ENCODE data around the gene SPTBN4. TPM values are rescaled to one million over a fixed set of nuclear protein-coding genes. Genes with fewer than 3 reads are reported as not detected.
"Not testable (repeated sequence)": the region's sequence is repeated elsewhere in the genome, so short reads cannot be mapped to it uniquely, and the experiment has no call there.

SPTBN4 gene
- total and polyA plus RNA-seq, 10 donors = 0.30 to 2.3 (median 0.66) TPM

- Histone ChIP-seq H3K9me3 (no peaks in the 10 kb centered on the region), H3K36me3 (peaks cover 0 to 72% (median 32%) of the 10 kb centered on the region in 6 donors), H3K27me3 (replicated peaks in 1 of 7) (no peaks in the 10 kb centered on the region), H3K4me3 (no peak overlapping the region), H3K4me1 (peaks cover 0 to under 1% (median 0%) of the 10 kb centered on the region in 6 donors), H3K27ac (no peak overlapping the region)
- TF ChIP-seq POLR2AphosphoS5 (IDR thresholded peaks at IDR 0.05) (no peak), CTCF (IDR thresholded peaks at IDR 0.05 in 8 of 11, conservative IDR thresholded peaks at IDR 0.05 in 3 of 11) (no peak), POLR2A (IDR thresholded peaks at IDR 0.05) (no peak)
- intact Hi-C loops (cut with DNase I; ENCODE audit: low total_unique reads) = no loop called here
- 70 to 94% (median 79%) methylated on average over 2 of the region's 2 CpGs for WGBS, 5 donors
- no peak for DNase-seq
Observed at GRCh38 chr19:40621283-40621682, 154.5 kb downstream of the SPTBN4 start.

GRCh38 chr19:40621966-40622772 is 155.4 kb downstream of the SPTBN4 start:
- Histone ChIP-seq H3K4me1 (no peaks in the 10 kb centered on the region), H3K36me3 (peaks cover 0 to 81% (median 35%) of the 10 kb centered on the region in 6 donors), H3K4me3 (no peak overlapping the region), H3K27ac (no peak overlapping the region), H3K27me3 (replicated peaks in 1 of 7) (no peaks in the 10 kb centered on the region), H3K9me3 (no peaks in the 10 kb centered on the region)
- intact Hi-C loops (cut with DNase I; ENCODE audit: low total_unique reads) = no loop called here
- TF ChIP-seq POLR2AphosphoS5 (IDR thresholded peaks at IDR 0.05) (no peak), CTCF (IDR thresholded peaks at IDR 0.05 in 8 of 11, conservative IDR thresholded peaks at IDR 0.05 in 3 of 11) (no peak), POLR2A (IDR thresholded peaks at IDR 0.05) (no peak)
- no peak for DNase-seq
- WGBS, 5 donors = 90 to 94% (median 92%) methylated on average over 19 to 24 of the region's 24 CpGs

- TF ChIP-seq CTCF (IDR thresholded peaks at IDR 0.05 in 8 of 11, conservative IDR thresholded peaks at IDR 0.05 in 3 of 11) (no peak), POLR2A (IDR thresholded peaks at IDR 0.05) (no peak), POLR2AphosphoS5 (IDR thresholded peaks at IDR 0.05) (no peak)
- Histone ChIP-seq H3K9me3 (no peaks in the 10 kb centered on the region), H3K4me3 (no peak overlapping the region), H3K36me3 (peaks cover 0 to 86% (median 35%) of the 10 kb centered on the region in 6 donors), H3K27me3 (replicated peaks in 1 of 7) (no peaks in the 10 kb centered on the region), H3K4me1 (no peaks in the 10 kb centered on the region), H3K27ac (no peak overlapping the region)
- no peak for DNase-seq
- 80 to 89% (median 87%) methylated on average over 7 of the region's 7 CpGs for WGBS, 5 donors
- intact Hi-C loops (cut with DNase I; ENCODE audit: low total_unique reads) = no loop called here
Observed at GRCh38 chr19:40622773-40623075, 155.9 kb downstream of the SPTBN4 start.

- TF ChIP-seq POLR2A (IDR thresholded peaks at IDR 0.05) = no peak
- no peak for TF ChIP-seq CTCF (IDR thresholded peaks at IDR 0.05 in 8 of 11, conservative IDR thresholded peaks at IDR 0.05 in 3 of 11)
- peak in 1 of 3 donors; percentile 49 for TF ChIP-seq POLR2AphosphoS5 (IDR thresholded peaks at IDR 0.05)
- no peak overlapping the region for H3K4me3 ChIP-seq
- DNase-seq = no peak
- H3K27me3 ChIP-seq (replicated peaks in 1 of 7) = no peaks in the 10 kb centered on the region
- H3K4me1 ChIP-seq = no peaks in the 10 kb centered on the region
- 68 to 84% (median 75%) methylated on average over 41 of the region's 41 CpGs for WGBS, 5 donors
- H3K9me3 ChIP-seq = no peaks in the 10 kb centered on the region
- no peak overlapping the region for H3K27ac ChIP-seq
- intact Hi-C loops (cut with DNase I; ENCODE audit: low total_unique reads) = no loop called here
- H3K36me3 ChIP-seq = peaks cover 0 to 89% (median 35%) of the 10 kb centered on the region in 6 donors
Observed at GRCh38 chr19:40623403-40624251, 156.8 kb downstream of the SPTBN4 start.

GRCh38 chr19:40624369-40625153 is 157.8 kb downstream of the SPTBN4 start:
- H3K4me3 ChIP-seq; H3K4me1 ChIP-seq; intact Hi-C loops (cut with DNase I; ENCODE audit: low total_unique reads); DNase-seq; H3K27me3 ChIP-seq (replicated peaks in 1 of 7); H3K27ac ChIP-seq; H3K9me3 ChIP-seq: not testable (repeated sequence)
- WGBS, 5 donors = 89 to 93% (median 91%) methylated on average over 14 of the region's 14 CpGs
- H3K36me3 ChIP-seq = peaks cover 0 to 90% (median 35%) of the 10 kb centered on the region in 6 donors
